HEK293 (cell line): Measurements from ENCODE around the gene GBA3.

Experiments
- CTCF ChIA-PET: fragments of 350-600 bp; formaldehyde crosslinking; extraction: SDS; loops from one replicate; lab custom pipeline; 2021; ENCODE audit warnings: antibody characterized with exemption; lab: Yijun Ruan, JAX
- POLR2A ChIA-PET: fragments of 300-600 bp; formaldehyde crosslinking; extraction: SDS; loops from one replicate; lab custom pipeline; 2020; ENCODE audit warnings: antibody characterized with exemption, inconsistent platforms; lab: Yijun Ruan, JAX
- H3K27ac ChIP-seq: fragments of 200-500 bp; sonication (Bioruptor generic); 2 replicates; pipeline ENCODE4 v1.5.1; 2014; ENCODE audit warnings: low read depth, low read length, control low read depth, inconsistent platforms; ENCODE audit errors: extremely low read depth
- H3K36me3 ChIP-seq, 2 experiments: fragments of 200-500 bp in 1 of 2; sonication (Bioruptor generic) in 1 of 2; 1 replicate in 1 of 2; 2 replicates in 1 of 2; pipeline ENCODE4 v1.5.1; 2014 to 2017; ENCODE audit warnings: inconsistent platforms in 2 of 2, low read length in 2 of 2; ENCODE audit not compliant: control insufficient read depth in 2 of 2, insufficient read depth in 1 of 2
- H3K4me1 ChIP-seq: fragments of 200-500 bp; sonication (Bioruptor generic); 2 replicates; pipeline ENCODE4 v1.5.1; 2014; ENCODE audit warnings: mild to moderate bottlenecking, low read length, inconsistent platforms; ENCODE audit not compliant: control insufficient read depth, insufficient read depth
- H3K4me3 ChIP-seq: 2 replicates; pipeline ENCODE4 v1.5.1; 2011; ENCODE audit warnings: low read depth, mild to moderate bottlenecking, control low read depth, low read length, moderate library complexity
- H3K9me3 ChIP-seq: fragments of 200-500 bp; sonication (Bioruptor generic); 2 replicates; pipeline ENCODE4 v1.5.1; 2014; ENCODE audit warnings: low read depth, low read length, inconsistent platforms; ENCODE audit not compliant: control insufficient read depth, insufficient read depth
- BCL11A ChIP-seq: fragments of 450-650 bp; formaldehyde crosslinking; IDR thresholded peaks from 2 replicates; pipeline ENCODE4 v1.5.1; 2016; ENCODE audit warnings: low read depth, missing biosample characterization, missing genetic modification characterization
- FEZF1 ChIP-seq: fragments of 450-650 bp; formaldehyde crosslinking; IDR thresholded peaks from 2 replicates; pipeline ENCODE4 v1.5.1; 2016; ENCODE audit warnings: missing biosample characterization, missing genetic modification characterization
- GLI4 ChIP-seq: fragments of 450-650 bp; formaldehyde crosslinking; IDR thresholded peaks from 2 replicates; pipeline ENCODE4 v1.5.1; 2016; ENCODE audit warnings: missing biosample characterization, missing genetic modification characterization
- HIC1 ChIP-seq: fragments of 450-650 bp; formaldehyde crosslinking; IDR thresholded peaks from 2 replicates; pipeline ENCODE4 v1.5.1; 2016; ENCODE audit warnings: missing biosample characterization, missing genetic modification characterization
- HOXC10 ChIP-seq: sonication (generic); formaldehyde crosslinking; IDR thresholded peaks from 2 replicates; pipeline ENCODE4 v1.8.1; 2023; ENCODE audit warnings: mild to moderate bottlenecking, missing genetic modification reagents
- KLF8 ChIP-seq: fragments of 450-650 bp; formaldehyde crosslinking; IDR thresholded peaks from 2 replicates; pipeline ENCODE4 v1.5.1; 2016; ENCODE audit warnings: missing biosample characterization, missing genetic modification characterization
- SALL2 ChIP-seq: fragments of 450-650 bp; formaldehyde crosslinking; IDR thresholded peaks from 2 replicates; pipeline ENCODE4 v1.5.0; 2017; ENCODE audit warnings: missing biosample characterization, mild to moderate bottlenecking, missing genetic modification characterization, borderline replicate concordance
- ZBTB1 ChIP-seq: fragments of 450-650 bp; formaldehyde crosslinking; IDR thresholded peaks from 2 replicates; pipeline ENCODE4 v1.5.1; 2016; ENCODE audit warnings: missing biosample characterization, missing genetic modification characterization
- ZFP69B ChIP-seq: fragments of 450-650 bp; formaldehyde crosslinking; IDR thresholded peaks from 2 replicates; pipeline ENCODE4 v1.5.1; 2016; ENCODE audit warnings: missing biosample characterization, missing genetic modification characterization
- ZNF146 ChIP-seq: fragments of 450-650 bp; formaldehyde crosslinking; IDR thresholded peaks from 2 replicates; pipeline ENCODE4 v1.5.1; 2016; ENCODE audit warnings: missing biosample characterization, missing genetic modification characterization
- ZNF16 ChIP-seq: fragments of 450-650 bp; formaldehyde crosslinking; IDR thresholded peaks from 2 replicates; pipeline ENCODE4 v1.5.1; 2016; ENCODE audit warnings: low read depth, missing biosample characterization, missing genetic modification characterization
- ZNF266 ChIP-seq: fragments of 450-650 bp; formaldehyde crosslinking; IDR thresholded peaks from 2 replicates; pipeline ENCODE4 v1.5.1; 2016; ENCODE audit warnings: missing biosample characterization, missing genetic modification characterization, low read depth
- ZNF366 ChIP-seq: fragments of 450-650 bp; formaldehyde crosslinking; conservative IDR thresholded peaks from 2 replicates; pipeline ENCODE4 v1.5.1; 2016; ENCODE audit warnings: missing biosample characterization, missing genetic modification characterization
- ZNF394 ChIP-seq: fragments of 450-650 bp; formaldehyde crosslinking; IDR thresholded peaks from 2 replicates; pipeline ENCODE4 v1.5.1; 2016; ENCODE audit warnings: missing biosample characterization, missing genetic modification characterization, mild to moderate bottlenecking, moderate library complexity, borderline replicate concordance
- ZNF473 ChIP-seq: fragments of 450-650 bp; formaldehyde crosslinking; IDR thresholded peaks from 2 replicates; pipeline ENCODE4 v1.5.1; 2017; ENCODE audit warnings: missing biosample characterization, missing genetic modification characterization
- ZNF623 ChIP-seq: fragments of 450-650 bp; formaldehyde crosslinking; IDR thresholded peaks from 2 replicates; pipeline ENCODE4 v1.5.1; 2016; ENCODE audit warnings: missing biosample characterization, missing genetic modification characterization
- ZNF626 ChIP-seq: fragments of 450-650 bp; sonication (Bioruptor Pico); formaldehyde crosslinking; IDR thresholded peaks from 2 replicates; pipeline ENCODE4 v1.5.1; 2018; ENCODE audit warnings: missing biosample characterization, missing genetic modification characterization, inconsistent platforms
- ZNF664 ChIP-seq: fragments of 450-650 bp; formaldehyde crosslinking; IDR thresholded peaks from 2 replicates; pipeline ENCODE4 v1.5.1; 2016; ENCODE audit warnings: missing biosample characterization, missing genetic modification characterization
- ZSCAN16 ChIP-seq: fragments of 450-650 bp; formaldehyde crosslinking; IDR thresholded peaks from 2 replicates; pipeline ENCODE4 v1.5.1; 2016; ENCODE audit warnings: missing biosample characterization, missing genetic modification characterization
- ZXDB ChIP-seq: fragments of 450-650 bp; formaldehyde crosslinking; IDR thresholded peaks from 2 replicates; pipeline ENCODE4 v1.5.1; 2016; ENCODE audit warnings: missing biosample characterization, missing genetic modification characterization
- TF ChIP-seq, protein P1 (sequence below): fragments of 450-650 bp; formaldehyde crosslinking; IDR thresholded peaks from 2 replicates; pipeline ENCODE4 v1.5.1; 2016; ENCODE audit warnings: missing biosample characterization, missing genetic modification characterization
- TF ChIP-seq, protein P2 (sequence below): fragments of 450-650 bp; formaldehyde crosslinking; IDR thresholded peaks from 2 replicates; pipeline ENCODE4 v1.5.1; 2016; ENCODE audit warnings: missing biosample characterization, missing genetic modification characterization, borderline replicate concordance

The GBA3 gene

GRCh38 chr4:22695029-22695428 is 2.3 kb downstream of the GBA3 start (continued):
- no peak for TF ChIP-seq ZNF626
- no peak for TF ChIP-seq ZNF266 (tag by site-specific recombination)
- TF ChIP-seq, protein P1, sequence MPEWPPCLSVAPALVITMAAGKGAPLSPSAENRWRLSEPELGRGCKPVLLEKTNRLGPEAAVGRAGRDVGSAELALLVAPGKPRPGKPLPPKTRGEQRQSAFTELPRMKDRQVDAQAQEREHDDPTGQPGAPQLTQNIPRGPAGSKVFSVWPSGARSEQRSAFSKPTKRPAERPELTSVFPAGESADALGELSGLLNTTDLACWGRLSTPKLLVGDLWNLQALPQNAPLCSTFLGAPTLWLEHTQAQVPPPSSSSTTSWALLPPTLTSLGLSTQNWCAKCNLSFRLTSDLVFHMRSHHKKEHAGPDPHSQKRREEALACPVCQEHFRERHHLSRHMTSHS (tag by site-specific recombination) = no peak
- no peak for TF ChIP-seq GLI4 (tag by site-specific recombination)
- TF ChIP-seq KLF8 (tag by site-specific recombination) = no peak
- no peak for TF ChIP-seq ZBTB1 (tag by site-specific recombination)

GRCh38 chr4:22695917-22696316 is 3.2 kb downstream of the GBA3 start:
- TF ChIP-seq ZNF473 (tag by site-specific recombination) (no peak), ZNF664 (tag by site-specific recombination) (no peak), ZNF623 (no peak), ZXDB (tag by site-specific recombination) (no peak), BCL11A (tag by site-specific recombination) (no peak), ZNF394 (tag by site-specific recombination) (no peak), ZFP69B (tag by site-specific recombination) (no peak), FEZF1 (tag by site-specific recombination) (no peak), KLF8 (tag by site-specific recombination) (no peak)
- CTCF ChIA-PET = no interaction called here

GRCh38 chr4:22703912-22704311 is 11.2 kb downstream of the GBA3 start:
- POLR2A ChIA-PET = no interaction called here
- H3K9me3 ChIP-seq = no peaks in the 10 kb centered on the region
- H3K27ac ChIP-seq = no peak overlapping the region
- no peaks in the 10 kb centered on the region for H3K4me1 ChIP-seq
- no peak overlapping the region for H3K4me3 ChIP-seq
- CTCF ChIA-PET = no interaction called here
- H3K36me3 ChIP-seq = no peaks in the 10 kb centered on the region
- TF ChIP-seq HIC1 (tag by site-specific recombination) (no peak), ZNF394 (tag by site-specific recombination) (no peak), ZNF366 (tag by site-specific recombination) (no peak), ZNF16 (tag by site-specific recombination) (no peak), SALL2 (tag by site-specific recombination) (no peak), ZNF146 (no peak), ZSCAN16 (tag by site-specific recombination) (no peak), KLF8 (tag by site-specific recombination) (no peak), HOXC10 (no peak), ZFP69B (tag by site-specific recombination) (no peak)
- TF ChIP-seq, protein P2, sequence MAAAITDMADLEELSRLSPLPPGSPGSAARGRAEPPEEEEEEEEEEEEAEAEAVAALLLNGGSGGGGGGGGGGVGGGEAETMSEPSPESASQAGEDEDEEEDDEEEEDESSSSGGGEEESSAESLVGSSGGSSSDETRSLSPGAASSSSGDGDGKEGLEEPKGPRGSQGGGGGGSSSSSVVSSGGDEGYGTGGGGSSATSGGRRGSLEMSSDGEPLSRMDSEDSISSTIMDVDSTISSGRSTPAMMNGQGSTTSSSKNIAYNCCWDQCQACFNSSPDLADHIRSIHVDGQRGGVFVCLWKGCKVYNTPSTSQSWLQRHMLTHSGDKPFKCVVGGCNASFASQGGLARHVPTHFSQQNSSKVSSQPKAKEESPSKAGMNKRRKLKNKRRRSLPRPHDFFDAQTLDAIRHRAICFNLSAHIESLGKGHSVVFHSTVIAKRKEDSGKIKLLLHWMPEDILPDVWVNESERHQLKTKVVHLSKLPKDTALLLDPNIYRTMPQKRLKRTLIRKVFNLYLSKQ (tag by site-specific recombination) = no peak

More at GRCh38 chr4:22695917-22696316, 3.2 kb downstream of the GBA3 start:
- Histone ChIP-seq H3K4me1 (no peaks in the 10 kb centered on the region), H3K4me3 (no peak overlapping the region), H3K27ac (no peak overlapping the region), H3K9me3 (no peaks in the 10 kb centered on the region), H3K36me3 (no peaks in the 10 kb centered on the region)
- POLR2A ChIA-PET = no interaction called here
